Stimulated activated naive CD4-positive, alpha-beta T cell (primary cell): ENCODE results near the gene RPGR.

Source experiments
- DNase-seq, 6 experiments: peaks; one replicate each; lab custom pipeline; 2025; lab: John Stamatoyannopoulos, UW

RPGR gene

DNA sequence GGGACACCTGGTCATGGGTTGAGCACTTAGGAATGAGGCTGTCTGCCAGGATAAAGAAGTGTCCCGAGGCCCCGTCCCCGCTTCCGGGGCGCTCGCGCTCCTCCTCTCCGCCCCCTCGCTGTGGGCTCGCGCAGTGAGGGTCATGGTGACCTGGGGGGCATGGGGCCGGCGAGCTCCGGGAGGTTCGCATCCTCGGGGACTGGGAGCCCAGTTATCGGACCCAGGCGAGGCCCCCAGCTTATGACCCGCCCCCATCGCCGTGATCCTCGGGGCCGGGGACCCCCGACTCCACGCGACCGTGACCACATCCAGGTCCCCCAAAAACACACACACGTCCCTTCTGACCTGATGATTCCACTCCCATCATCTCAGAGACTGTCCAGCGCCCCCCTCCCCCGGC, 71.3 kb downstream of the RPGR start:
- DNase-seq: no peak

DNA sequence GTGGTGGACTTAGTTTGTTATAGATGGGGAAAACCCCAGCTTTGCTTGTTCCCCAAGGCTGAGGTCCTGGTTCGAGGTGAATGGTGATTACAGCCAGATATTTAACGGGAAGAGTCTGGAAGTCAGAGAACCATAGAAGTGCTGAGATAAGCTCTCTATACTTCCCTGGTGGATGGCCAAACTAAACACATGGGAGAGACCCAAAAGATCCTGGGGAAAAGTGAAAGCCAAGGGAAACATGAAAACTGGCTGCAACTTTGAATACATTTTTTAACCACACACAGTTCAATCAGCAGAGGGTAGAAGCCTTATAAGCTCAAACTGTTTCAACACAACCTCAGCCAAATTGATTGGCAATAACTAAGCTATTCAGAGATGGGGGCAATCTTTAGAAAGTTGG, 77.3 kb downstream of the RPGR start:
- DNase-seq: no peak

DNA sequence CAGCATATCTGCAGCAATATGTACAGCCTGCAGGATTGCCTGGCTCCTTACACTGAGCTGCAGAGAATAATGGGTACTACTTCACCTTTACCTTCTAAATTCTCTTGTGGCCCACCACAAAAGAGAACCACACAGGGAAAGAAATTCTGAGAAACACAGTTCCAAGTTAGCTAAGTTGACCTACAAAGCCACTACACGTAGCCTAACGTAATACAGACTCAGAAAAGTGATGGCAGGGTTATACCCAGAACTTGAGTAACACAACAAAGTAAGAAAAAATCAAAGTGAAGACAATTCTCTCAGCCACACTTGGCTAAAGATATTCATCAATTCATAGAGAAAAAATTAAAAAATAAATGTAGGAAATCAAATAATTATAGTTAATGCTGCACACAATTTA, 80.3 kb downstream of the RPGR start:
- no peak for DNase-seq

DNA sequence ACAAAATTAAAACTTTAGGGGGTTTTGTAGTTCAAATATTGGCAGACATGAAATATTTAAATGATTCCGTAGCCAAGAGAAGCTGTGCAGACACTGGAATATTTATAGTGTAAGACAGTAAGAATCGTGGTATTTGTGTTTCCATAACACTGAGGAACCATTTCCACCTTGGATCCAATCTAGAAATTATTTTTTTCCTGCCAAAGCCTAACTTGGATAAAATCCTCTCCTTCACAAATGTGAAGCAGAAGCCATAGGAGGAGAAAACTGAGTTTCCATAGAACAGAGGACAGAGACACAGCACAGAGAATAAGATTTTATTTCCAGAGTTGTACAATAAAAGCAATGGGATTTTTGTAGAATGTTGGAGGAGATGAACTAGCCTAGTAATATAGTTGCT, 86.8 kb downstream of the RPGR start:
- DNase-seq: no peak

DNA sequence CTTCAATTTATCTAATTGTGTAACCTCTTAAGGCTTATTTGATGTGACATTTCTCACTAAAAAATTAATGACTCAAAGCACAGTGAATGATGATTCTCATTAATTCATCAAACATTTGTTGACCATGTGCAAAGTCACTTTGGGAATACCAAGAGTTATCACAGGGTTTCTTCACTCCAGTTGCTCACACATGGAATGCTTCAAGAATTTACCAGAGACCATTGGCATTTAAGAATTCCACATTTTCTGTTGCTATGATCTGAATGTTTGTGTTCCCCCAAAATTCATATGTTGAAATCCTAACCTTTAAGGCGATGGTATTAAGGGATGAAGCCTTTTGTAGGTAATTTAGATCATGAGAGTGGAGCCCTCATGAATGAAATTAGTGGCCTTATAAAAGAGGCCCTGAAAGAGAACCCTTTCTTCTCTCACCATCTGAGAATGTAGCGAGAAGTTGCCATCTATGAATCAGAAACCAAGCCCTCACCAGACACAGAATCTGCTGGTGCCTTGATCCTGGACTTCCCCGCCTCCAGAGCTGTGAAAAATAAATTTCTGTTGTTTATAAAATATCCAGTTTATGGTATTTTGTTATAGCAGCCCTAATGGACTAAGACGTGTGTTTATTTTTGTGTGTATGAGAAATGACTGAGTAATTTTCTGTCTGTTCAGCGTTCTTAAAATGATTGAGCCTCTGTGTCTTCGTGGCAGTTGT, 90.3 kb downstream of the RPGR start:
- no peak for DNase-seq

DNA sequence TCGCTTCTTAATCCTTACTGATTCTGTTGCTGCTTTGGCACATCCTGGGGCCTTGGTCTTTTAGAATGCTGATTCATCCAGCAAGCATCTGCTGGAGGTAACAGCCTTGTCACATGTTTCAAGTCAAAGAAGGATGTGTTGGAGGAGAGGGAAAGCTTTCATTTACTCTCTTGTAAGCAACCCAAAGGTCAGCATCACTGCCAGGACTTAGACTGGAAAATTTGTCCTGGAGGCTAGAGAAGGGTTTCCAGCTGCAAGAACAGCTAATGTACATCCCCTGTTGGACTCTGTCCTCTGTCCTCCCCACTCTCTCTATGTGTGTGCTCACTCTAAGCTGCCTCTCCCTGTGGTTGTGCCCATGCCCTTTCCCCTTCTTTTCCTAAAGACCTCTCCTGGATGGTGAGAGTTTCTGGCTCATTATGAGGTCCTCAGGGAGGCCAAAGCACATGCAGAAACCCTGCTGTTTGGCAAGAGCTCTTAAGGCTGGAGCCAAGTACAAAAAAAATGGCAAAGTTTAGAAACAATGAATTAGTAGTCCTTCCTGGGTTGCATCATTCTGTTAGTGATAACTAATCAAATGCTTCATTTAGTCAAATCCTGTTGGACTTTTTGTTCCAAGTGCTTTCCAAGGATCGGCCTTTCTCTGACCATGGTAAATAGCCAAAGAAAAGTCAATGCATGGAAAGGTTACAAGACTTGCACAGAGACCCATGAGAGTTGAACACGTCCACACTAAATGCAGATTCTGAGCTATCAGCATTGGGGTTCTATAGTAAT, 93.2 kb downstream of the RPGR start:
- no peak for DNase-seq

DNA sequence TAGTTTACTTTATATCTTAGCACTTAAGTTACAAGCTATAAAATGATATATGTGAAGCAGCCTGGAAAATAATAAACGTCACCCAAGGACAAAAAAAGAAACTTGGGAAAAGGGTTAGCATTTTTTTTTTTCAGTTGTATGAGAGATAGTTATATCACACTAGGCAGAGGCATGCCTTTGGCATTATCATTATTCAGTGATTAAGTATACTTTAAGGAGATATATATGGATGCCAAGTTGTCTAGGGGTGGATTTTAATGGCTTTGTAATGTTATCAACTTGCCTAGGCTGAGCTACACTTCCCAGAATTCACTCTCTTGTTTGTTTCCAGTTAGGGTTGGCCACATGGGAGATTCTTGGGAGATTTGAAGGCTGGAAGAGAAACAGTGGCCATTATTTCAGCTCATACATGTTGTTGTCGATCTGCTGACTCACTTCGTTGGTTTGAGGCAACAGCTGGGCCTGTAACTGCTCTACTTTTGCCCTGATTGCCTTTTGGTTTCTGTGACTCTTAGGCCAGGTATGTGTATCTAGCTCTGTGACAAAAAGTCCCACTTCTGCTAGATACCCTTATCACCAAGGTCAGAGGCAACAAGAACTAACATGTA, 95.1 kb downstream of the RPGR start:
- no peak for DNase-seq

DNA sequence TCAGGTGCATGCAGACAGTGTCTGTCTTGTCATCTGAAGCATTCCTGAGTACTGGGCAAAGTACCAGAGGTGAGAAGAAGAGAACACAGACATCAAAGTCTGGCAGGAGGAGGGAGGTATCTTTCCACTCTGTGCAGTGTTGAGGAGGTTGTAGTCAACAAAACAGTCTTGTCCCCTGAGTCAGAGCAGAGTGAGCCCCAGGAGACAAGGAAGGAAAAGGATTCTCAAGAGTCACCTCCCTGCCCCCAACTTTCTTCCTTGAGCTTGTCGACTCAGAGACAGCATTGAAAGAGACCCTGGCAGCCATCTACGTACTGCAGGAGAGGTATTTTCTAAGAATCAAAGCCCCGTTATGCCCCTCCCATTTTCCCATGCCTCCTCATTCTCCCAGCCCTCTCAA, 102.2 kb downstream of the RPGR start:
- no peak for DNase-seq

DNA sequence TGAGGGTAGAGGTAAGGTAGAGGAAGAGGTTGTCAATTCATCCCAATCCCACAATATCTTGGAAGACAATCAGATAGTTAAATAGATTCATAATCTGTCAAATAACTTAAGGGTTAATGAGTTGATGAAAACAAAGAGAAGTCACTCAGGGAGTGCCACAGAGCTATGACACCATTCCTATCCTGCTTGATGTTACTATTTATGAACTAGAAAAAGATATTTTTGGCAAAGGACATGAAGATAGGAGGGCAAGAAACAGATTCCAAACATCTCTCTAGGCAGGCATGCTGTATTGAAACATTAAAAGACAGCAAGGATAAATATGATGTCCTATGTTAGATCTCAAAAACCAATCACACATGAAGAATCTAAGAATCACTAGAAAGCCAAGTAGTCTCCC, 103.1 kb downstream of the RPGR start:
- DNase-seq: no peak

DNA sequence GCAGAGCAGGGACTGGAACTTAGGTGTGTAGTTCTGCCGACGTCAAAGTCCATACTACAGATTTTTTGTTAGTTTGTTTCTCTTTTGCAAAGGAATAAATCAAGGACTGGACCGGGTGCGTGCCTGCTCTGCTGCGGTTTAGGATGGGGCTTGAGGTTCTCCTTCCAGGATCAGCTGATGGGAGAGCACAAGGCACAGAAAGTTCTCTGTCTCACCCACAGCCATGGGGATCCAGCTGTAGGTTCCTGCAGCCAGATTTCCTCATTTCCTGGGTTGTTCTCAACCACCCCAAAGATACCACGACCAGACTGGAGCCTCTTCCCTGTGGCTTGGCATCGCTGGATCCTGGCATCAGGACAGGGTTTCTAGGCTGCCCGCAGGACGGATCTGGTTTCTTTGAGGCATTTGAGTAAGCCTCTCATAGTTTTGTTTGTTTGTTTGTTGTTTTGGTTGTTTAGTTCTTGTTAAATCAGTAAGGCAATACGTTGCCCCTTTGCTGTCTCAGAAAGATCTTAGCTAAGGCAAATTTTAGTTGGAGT, 105.8 kb downstream of the RPGR start:
- DNase-seq: no peak

DNA sequence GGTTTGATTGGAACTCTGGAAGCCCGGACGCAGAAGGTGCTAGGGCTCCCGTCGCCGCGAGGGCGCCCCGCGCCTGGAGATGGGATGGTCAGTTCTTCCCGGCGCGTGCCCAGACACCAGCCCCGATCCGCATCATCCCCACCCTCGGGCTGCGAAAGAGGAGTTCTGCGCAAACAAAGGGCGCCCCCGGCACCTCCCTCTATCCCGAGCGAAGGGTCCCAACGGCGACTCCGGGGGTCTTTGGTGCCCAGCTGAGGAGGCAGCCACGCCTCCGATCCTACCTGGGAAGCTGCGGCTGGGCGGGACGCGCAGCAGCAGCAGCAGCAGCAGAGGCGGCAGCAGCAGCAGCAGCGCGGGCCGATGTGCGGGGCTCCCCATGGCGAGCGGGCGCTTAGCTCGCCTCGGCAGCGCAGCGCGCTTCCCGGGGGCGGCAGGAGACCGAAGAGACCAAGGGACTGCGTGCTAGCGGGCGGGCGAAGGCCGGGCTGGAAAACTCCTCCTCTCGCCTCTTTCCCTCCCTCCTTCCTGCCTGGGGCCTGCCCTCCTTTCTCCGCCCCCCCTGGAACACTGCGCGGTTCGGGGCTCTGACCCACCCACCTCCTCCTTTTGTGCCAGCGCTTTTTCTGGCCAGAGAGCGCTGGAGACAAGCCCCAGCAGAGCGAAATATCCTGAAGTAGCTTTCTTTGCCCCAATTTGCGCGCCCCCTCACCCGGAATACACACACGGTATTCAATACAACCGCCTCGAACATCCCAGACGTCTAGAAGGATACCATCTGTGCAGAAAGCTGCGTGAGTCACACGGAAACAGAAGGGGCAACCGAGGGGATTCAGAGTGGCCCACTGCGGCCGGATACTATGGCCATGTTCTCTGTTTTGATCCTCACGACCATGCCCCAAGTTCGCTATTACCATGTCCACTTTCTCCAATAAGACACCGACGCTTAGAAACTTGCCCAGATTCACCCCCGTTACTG, 106.6 kb downstream of the RPGR start, which contains the start of gene SRPX:
SRPX (minus strand) TSS at position 457 of the 976 bp plus-strand sequence; CDS start at position 378, 79 bp downstream.
- no peak for DNase-seq

DNA sequence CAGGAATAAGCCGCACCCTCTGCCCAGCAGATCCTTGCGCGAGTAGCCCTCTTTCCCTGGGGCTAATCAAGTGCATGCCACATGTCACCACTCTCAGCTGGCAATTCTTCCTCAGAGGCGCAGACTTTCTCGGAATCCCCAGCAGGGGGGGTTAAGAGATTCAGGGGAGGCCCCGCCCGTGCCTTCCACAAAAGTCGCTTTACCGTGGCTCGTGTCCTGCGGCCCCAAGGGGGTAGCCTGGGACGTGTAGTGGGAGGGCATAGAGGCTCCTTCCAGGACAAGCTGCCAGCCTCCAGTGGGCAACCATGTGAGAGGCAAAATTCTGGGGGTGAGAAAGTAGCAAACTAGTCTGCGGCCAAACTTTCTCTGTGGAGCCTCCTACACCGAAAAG, 107.3 kb downstream of the RPGR start:
- DNase-seq: no peak
